Ishikawa (cell line): ENCODE results near the gene NPM3.
A peak's percentile ranks its signal among the peaks of the same experiment; 100 is the strongest.

Experiments
- CEBPB ChIP-seq: IDR thresholded peaks from 2 replicates; pipeline ENCODE4 v1.6.1; 2012
- CREB1 ChIP-seq: IDR thresholded peaks from 2 replicates; pipeline ENCODE4 v1.6.1; 2012; ENCODE audit warnings: low read depth
- EGR1 ChIP-seq: IDR thresholded peaks from 2 replicates; pipeline ENCODE4 v1.6.1; 2012
- EP300 ChIP-seq: IDR thresholded peaks from 2 replicates; pipeline ENCODE4 v1.6.1; 2012; ENCODE audit warnings: borderline replicate concordance
- FOXM1 ChIP-seq: IDR thresholded peaks from 2 replicates; pipeline ENCODE4 v1.6.1; 2012; ENCODE audit warnings: low read depth, borderline replicate concordance
- NFIC ChIP-seq: IDR thresholded peaks from 2 replicates; pipeline ENCODE4 v1.6.1; 2012
- RAD21 ChIP-seq: IDR thresholded peaks from 2 replicates; pipeline ENCODE4 v1.6.1; 2012; ENCODE audit warnings: low read depth
- TAF1 ChIP-seq: IDR thresholded peaks from 2 replicates; pipeline ENCODE4 v1.6.1; 2012; ENCODE audit warnings: low read depth, mild to moderate bottlenecking
- TCF12 ChIP-seq: IDR thresholded peaks from 2 replicates; pipeline ENCODE4 v1.6.1; 2012; ENCODE audit warnings: low read depth
- TEAD4 ChIP-seq: IDR thresholded peaks from 2 replicates; pipeline ENCODE4 v1.6.1; 2012
- YY1 ChIP-seq: IDR thresholded peaks from 2 replicates; pipeline ENCODE4 v1.6.1; 2012; ENCODE audit warnings: low read depth
- ZBTB7A ChIP-seq: IDR thresholded peaks from 2 replicates; pipeline ENCODE4 v1.6.1; 2012; ENCODE audit warnings: low read depth
- TF ChIP-seq, protein P1 (sequence below): IDR thresholded peaks from 2 replicates; pipeline ENCODE4 v1.6.1; 2012
- TF ChIP-seq, protein P2 (sequence below): IDR thresholded peaks from 2 replicates; pipeline ENCODE4 v1.6.1; 2012; ENCODE audit warnings: low read depth, mild to moderate bottlenecking
- TF ChIP-seq, protein P3 (sequence below): IDR thresholded peaks from 2 replicates; pipeline ENCODE4 v1.6.1; 2012

NPM3 gene

DNA sequence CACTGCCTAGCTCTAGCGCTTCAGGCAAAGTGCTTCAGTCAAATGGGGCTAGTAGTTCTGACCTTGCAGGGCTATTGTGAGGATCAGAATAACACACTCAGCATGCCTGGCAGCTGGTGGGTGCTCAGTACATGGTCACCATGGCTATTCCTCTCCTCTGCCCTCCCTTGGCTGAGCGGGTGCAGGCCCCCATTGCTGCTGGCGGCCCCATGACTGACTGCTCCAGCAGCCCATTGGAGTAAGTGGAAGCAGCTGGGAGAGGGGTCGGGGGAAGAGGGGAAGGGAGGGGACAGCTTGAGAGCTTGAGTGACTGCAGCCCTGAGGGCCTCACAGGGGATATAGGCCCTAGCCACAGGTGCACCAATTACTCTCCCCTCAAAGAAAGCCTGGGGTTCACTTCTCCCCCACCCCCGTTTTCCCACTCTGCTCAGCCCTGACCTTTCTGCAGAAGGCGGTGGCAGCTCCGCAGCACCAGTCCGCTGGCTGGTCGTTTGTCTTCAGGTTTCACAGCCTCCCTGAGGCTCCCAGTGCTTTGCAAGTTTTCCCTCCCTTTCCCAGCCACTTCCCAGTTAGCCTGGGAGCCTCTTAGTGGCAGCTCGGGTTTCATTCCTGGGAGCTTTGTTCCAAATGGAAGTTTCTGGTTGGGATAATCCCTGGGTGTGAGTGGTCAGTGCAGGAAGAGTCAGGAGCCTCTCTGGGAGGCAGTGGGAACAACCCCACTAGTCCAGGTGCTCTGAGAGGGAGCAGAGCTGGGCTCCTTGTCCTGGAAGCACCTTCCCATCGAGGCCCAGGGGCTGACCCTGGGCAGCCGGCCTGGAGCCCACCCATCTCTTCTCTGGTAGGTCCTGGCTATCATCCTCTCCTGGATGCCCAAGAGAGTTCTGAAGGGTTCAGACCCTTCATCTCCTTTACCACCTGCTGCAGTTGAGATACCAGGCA lies 23.7 kb downstream of the NPM3 start:
- TF ChIP-seq, protein P1, sequence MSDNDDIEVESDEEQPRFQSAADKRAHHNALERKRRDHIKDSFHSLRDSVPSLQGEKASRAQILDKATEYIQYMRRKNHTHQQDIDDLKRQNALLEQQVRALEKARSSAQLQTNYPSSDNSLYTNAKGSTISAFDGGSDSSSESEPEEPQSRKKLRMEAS = 0 out of 2 replicates have a peak, but pooled peaks have one; percentile 15
- no peak for TF ChIP-seq EP300
- no peak for TF ChIP-seq NFIC
- TF ChIP-seq YY1 = no peak
- TF ChIP-seq CREB1 = no peak
- TF ChIP-seq FOXM1 = no peak

DNA sequence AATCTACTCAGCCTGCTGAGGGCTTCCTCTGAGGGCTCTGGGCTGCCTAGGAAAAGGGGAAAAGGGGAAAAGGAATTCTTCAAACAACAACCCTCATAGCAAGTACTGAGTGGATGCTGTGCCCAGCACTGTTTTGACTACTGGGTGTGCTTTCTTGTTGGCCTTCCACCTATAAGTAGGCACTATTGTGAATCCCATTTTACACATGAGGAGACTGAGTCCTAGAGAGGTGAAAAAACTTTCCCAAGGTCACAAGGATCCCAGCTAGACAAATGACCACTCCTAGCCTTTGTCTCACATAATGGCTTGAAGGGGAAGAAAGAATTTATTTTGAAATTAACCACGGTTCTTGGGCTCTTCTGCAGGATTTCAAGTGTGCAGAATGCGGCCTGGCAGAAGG lies 24.4 kb downstream of the NPM3 start:
- TF ChIP-seq FOXM1 = no peak
- TF ChIP-seq, protein P2, sequence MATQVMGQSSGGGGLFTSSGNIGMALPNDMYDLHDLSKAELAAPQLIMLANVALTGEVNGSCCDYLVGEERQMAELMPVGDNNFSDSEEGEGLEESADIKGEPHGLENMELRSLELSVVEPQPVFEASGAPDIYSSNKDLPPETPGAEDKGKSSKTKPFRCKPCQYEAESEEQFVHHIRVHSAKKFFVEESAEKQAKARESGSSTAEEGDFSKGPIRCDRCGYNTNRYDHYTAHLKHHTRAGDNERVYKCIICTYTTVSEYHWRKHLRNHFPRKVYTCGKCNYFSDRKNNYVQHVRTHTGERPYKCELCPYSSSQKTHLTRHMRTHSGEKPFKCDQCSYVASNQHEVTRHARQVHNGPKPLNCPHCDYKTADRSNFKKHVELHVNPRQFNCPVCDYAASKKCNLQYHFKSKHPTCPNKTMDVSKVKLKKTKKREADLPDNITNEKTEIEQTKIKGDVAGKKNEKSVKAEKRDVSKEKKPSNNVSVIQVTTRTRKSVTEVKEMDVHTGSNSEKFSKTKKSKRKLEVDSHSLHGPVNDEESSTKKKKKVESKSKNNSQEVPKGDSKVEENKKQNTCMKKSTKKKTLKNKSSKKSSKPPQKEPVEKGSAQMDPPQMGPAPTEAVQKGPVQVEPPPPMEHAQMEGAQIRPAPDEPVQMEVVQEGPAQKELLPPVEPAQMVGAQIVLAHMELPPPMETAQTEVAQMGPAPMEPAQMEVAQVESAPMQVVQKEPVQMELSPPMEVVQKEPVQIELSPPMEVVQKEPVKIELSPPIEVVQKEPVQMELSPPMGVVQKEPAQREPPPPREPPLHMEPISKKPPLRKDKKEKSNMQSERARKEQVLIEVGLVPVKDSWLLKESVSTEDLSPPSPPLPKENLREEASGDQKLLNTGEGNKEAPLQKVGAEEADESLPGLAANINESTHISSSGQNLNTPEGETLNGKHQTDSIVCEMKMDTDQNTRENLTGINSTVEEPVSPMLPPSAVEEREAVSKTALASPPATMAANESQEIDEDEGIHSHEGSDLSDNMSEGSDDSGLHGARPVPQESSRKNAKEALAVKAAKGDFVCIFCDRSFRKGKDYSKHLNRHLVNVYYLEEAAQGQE = no peak
- no peak for TF ChIP-seq EP300
- TF ChIP-seq EGR1 = no peak
- no peak for TF ChIP-seq ZBTB7A
- TF ChIP-seq YY1 = no peak
- no peak for TF ChIP-seq CREB1
- TF ChIP-seq NFIC = no peak
- TF ChIP-seq TEAD4 = no peak
- TF ChIP-seq, protein P1 = no peak

DNA sequence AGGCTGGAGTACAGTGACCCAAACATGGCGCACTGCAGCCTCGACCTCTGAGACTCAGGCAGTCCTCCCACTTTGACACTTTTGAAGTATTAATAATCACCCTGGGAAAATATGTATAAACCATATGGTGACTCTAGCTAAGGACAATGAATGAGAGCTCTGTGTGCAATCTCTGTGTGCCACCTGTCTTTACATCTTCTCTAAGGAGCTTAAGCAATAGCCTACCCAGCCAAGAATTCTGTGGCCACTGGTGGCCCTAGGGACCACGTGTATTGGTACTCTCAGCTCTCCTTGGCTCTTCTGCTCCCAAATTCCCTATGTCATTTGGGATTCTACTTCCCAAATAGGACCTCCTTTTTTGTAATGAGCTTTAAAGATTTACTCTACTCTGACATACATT lies 31.0 kb downstream of the NPM3 start:
- TF ChIP-seq NFIC (no peak), EP300 (no peak), EGR1 (no peak), TAF1 (no peak), YY1 (no peak), ZBTB7A (no peak), FOXM1 (no peak), CEBPB (no peak), CREB1 (no peak), TEAD4 (no peak), TCF12 (no peak), RAD21 (no peak)
- TF ChIP-seq, protein P1 = no peak
- TF ChIP-seq, protein P3, sequence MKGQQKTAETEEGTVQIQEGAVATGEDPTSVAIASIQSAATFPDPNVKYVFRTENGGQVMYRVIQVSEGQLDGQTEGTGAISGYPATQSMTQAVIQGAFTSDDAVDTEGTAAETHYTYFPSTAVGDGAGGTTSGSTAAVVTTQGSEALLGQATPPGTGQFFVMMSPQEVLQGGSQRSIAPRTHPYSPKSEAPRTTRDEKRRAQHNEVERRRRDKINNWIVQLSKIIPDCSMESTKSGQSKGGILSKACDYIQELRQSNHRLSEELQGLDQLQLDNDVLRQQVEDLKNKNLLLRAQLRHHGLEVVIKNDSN = no peak
- TF ChIP-seq, protein P2 = no peak

DNA sequence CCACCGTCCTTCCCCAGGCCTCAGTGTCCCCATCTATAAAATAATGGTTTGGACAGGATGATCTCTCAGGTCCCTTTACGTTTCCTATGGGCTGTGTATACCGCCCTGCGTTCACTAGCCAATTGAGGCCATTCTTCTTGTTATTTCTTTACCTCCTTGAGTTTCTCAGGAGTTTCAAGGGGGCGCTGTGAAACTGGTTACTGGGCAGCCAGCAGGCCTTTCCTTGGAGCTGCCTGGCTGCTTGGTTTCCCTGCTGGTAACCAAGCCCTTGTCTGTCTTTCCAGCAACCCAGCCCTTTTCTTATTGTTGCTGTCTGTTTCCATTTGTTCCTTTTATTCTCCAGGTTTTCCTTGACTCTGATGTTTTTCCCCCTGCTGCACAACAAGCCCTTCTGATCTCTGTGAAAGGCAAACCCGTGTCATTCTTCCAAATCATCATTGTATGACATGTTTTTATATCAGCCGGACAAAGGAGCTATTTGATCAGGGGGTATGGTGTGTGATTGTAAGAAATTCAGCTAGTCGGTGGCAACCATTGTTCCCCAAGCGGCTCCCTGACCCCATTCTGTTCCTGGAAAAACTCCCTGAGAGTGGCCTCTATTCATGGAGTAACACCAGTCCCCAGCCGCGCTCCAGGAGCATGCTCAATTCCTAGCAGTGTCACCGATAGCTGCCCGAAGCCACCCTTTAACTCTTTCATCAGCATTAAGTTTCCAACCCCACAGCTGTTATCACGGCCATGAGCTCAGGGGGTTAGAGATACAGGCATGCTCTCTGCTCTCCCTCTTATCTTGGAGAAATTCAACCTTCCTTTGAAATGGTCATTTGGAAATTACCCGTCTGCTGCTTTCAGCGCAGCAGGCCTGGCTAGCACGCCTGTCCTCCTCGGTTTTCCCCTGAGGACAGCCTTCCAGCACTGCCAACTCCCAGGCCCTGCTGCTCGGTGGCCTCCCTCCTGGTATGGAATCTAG lies 33.9 kb downstream of the NPM3 start:
- TF ChIP-seq CEBPB = no peak
- peak; percentile 50 for TF ChIP-seq RAD21

DNA sequence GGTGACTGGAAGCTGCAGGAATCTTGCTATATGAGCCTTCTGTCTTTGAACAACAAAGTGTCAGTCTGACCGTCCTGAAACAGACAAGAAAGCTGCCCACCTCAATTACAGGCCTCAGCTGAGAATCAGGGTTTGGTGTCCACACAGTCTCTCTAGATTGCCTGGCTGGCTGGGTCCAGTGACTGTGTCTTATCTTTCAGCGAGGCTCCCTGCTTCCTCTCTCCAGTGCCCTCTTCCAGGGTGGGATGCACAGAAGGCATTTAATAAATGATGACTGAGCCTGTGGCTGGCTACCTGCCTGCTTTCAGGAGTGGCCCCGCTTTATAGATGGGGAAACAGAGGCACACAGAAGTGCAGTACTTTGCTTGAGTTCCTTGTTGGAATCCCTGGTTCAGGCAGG lies 34.8 kb downstream of the NPM3 start:
- TF ChIP-seq, protein P1 = no peak
- TF ChIP-seq, protein P3 = no peak
- TF ChIP-seq YY1 (no peak), ZBTB7A (no peak), CREB1 (no peak), EGR1 (no peak), EP300 (no peak), RAD21 (no peak)
